Fibroblast of skin of left quadriceps (primary cell): Measurements from ENCODE around the gene MXD4.
"Not testable (repeated sequence)": the region's sequence is repeated elsewhere in the genome, so short reads cannot be mapped to it uniquely, and the experiment has no call there.

Experiments
- DNase-seq, 2 experiments: peaks; one replicate each; pipeline ENCODE4 v3.0.0-alpha.2; 2013; ENCODE audit warnings: low read depth in 2 of 2

Gene MXD4

DNA sequence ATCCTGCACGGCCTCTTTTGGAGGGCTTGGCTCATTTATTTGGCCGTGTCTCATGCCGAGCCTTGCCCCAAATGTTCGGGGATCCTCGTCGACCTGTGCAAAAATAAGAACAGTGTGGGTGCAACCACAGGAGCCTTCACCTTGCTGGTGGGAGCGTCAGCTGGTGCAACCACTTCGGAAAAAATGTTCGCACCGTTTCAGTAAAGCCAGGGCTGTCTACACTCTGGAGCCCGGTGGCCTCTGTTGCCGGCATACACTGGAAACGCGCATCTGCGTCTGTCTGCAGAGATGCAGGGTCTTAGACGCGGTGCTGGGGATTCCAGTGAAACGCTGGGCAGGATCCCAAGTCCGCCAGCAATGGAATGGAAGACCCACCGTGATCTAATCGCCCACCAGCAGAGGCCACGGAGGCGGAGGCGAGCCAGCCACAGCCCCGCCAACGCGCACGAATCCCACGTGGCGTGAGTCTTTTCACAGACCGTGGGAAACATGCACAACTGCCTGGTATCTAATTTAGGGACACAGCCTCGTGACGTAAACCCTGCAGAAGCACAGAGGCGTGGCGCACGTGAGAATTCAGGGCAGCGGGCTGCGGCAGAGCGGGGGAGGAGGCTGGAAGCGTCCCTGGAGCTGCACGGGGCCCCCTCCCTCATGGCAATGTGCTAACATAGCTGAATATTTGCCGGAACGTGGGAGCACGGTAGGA, 13.8 kb upstream of the MXD4 start:
- DNase-seq = no peak

DNA sequence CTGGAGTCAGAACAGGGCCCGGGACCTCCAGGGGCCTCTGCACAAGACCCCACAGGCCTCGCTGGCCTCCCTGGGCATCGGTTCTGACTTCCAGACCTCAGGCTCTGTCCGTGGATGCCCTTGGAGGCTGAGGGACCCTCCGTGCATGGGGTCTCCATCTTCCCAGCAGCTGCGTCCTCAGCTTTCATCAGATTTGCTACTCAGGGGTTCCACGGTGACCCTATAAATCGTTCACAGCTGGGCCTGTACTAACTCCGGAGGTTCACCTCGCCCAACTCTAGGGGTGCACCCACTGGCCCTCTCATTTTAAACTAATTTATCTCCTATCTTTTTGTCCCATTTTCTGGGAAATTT, 13.1 kb upstream of the MXD4 start:
- not testable (repeated sequence) for DNase-seq

DNA sequence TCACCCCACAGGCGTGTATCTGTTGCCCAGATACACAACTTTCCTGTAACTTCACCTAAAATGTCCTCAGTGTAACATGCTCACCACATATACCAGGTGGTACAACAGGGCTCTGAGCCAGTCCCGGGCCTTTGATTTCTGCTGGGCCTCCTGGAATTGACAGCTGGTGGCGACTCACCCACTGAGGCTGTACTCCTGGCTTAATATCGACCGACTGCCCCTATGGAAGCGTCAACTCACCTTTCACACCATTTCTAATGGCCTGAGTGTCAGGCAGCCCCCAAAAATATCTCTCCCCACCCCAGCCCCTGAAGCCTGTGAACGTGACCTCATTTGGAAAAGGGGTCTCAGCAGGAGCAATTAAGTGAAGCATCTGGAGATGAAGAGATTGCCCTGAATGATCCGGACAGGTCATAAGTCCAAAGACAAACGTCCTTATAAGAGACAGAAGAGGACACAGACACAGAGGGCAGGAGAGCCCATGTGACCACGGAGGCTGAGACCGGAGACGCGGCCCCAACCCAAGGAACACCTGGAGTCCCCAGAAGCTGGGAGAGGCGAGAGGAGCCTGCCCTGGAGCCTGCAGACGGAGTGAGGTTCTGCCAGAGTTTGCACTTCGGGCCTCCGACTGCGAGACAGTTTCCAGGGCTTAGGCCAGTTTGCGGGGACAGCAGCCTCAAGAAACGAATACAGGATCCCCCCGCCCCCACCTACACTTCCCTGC, 12.6 kb upstream of the MXD4 start:
- DNase-seq = no peak

DNA sequence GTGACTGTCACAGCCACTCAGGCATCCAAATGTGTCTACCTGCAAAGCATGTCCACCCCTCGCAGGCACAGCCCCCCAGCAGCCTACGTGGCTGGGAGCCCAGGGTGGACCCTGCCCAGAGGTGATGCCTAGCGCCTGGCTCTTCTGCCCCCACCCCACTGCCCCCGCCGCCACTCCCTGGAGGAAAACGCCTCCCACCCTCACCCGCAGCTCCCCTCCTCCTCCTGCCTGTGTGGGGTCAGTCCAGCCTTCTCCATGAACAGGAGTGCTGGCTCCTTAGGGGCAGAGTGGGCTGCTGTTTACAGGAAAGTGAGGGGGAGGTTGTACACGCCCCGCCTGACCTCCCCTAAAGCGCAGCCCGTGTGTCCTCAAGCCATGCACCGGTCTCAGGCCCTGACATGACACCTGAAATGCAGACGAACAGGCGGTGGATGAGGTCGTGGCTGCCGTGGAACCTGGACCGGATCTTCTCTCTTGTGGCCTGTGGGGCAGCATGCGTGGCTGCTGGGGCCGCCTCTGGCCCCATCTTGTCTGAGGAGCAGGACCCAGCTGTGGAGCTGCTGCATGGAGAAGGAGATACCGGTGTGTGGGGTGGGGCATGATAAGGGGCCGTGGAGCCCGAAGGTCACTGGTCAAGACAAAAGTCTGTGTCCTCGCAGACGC, 11.9 kb upstream of the MXD4 start:
- no peak for DNase-seq

DNA sequence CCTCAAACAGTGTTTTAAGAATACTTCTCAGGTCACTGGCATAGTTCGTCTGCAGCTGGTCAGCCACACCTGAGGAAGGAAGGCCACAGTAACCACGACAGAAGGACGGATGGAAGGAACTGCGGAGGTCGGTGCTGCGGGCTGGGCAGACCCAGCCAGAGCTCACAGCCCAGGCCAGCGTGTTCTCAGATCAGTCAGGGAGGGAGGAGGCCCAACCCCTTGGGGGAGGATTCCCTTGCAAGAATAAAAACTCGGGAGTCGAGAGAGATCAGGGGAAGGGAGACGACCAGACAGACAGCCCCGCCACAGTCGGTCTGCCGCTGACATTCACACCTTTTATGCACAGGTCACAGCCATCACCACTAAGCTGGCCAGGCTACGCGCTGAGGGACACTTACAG, 11.3 kb upstream of the MXD4 start:
- DNase-seq = no peak

DNA sequence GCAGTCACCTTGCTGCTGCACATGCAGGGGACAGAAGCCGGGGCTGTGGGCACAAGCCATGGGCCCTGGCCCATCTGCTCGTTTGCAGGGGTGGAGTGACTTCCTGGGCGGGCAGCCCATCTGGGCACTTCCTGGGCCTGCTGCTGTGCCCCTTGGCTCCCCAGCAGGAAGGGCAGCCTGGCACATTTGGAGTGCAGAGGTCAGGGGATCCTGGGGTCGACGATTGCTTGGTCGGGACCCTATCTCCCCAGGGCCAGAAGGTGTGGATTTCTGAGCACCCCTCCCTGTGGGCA, 10.9 kb upstream of the MXD4 start:
- DNase-seq = no peak

DNA sequence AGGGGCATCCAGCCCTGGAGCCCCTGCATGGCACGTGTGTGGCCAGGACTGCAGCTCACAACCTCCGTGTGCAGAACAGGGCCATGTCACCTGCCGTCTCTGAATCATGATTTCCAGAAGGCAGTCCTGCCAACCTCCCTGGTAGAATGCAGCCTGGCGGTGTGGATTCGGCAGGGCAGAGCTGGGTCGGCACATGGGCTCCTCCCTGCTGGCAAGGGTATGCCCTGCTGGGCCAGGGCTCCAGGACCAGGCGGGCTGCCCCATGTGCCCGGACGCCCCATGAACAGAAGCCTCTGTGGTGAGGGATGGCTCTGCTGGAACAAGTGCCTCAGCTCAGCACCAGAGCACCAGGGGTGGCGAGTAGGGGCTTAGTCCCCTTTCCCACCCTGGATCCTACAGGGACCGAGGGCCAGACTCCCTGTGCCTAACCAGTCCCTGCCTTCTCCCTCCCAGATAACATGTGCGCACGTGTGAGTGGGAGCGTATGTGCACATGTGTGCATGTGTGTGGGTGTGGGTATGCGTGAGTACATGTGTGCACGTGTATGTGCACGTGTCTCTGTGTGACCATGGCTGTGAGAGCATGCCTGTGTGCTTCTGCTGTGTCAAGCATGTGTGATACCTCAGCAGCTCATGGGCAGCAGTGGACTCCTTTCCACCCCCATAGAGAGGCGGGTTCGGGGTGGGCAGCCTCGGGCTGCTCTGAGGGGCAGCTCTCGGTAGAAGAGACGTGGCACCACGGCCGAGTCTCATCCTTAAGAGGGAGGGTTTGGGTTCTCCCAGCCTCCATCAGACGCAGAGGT, 10.3 kb upstream of the MXD4 start:
- no peak for DNase-seq

DNA sequence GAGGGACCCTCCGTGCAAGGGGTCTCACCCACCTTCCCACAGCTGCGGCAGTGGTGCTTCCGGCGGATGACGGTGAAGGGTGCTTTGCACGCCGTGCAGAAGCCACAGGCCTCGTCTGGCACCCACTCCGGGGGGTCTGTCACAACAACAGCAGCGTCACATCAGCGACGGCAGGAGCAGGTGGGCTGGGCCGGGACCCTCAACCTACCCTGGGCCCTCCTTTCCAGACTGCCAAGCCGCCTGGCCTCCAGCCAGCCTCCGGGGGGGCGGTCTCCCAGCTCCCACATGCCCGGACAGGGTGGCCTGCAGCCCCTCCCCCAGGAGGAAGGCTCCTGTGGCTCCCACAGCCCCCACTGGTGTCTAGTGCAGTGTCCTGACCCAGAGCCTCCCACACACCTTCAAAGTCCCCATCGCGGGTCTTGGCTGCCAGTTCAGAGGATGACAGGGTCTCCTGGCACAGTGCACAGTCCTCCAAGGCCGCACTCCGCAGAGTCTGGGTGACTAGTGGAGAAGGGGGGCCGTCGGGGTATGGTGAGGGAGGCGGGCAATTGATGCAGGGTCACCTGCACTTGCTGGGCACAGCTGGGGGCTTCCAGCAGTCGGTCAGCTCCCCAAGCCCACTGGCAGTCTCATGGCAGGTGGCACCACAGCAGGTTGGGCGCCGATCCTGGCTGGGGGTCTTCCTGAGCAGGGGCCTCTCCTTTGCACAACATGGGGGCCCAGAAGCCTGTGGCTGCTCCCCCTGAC, 9.5 kb upstream of the MXD4 start:
- DNase-seq = no peak

DNA sequence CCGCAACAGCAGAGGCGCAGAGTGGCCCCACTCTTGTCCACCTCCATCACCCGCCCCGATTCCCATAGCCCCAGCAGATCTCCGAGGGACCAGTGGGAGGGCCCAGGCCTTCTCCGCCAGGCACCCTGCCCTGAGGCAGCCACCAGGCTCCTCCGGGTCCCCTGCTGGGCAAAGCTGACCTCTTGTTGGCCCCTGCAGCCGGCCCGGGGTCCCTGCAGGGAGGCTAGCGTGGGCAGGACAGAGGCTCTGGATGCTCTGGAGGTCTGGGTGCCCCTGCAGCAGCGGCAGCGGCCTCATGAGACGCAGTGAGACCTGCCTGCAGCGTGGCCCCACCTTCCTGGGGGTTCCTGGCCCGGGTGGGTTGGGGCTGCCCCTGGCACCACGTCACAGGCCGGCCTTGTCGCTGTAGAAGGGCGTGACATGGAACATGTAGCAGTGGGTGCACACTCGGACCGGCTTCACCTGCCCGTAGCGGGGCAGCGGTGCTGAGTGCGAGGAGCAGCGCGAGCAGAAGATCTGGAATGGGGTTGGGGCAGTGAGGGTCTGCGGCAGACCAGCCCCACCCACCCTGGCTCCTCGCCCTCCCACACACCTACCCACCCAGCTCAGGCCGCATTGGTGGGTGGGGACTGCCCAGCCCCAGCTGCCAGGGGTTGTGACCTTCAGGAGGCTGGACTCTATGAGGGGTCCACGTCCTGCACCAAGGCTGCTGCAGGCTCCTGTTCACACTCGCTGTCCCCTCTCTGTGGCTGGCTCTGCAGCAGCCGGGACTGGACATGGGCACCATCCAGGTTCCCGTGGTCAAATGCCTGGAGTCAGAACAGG, 8.6 kb upstream of the MXD4 start:
- DNase-seq = no peak

DNA sequence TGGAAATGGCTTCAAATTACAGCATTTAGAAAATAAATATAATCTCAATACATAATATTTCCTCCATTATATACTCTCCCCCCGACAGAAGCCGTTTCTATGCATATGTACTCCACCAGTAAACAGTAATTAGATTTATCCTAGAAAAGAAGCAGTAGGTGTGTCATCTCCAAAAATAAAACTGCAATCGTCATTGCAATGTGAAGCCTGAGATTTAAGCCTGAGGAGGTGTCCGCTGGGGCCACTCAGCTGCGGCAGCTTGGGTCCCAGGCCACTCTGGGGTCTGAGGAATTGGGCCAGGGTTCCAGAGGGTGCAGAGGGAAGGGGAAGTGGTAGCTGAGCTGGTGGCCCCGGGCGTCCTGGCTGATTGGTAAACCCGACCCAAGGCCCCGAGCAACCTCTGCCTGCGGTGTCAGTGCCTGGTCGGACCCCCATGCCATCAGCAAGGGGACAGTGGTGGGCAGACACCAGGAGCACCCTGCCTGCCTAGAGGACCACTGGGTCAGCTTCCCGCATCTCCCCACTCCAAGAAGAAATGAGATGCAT, 7.8 kb upstream of the MXD4 start:
- DNase-seq = no peak

DNA sequence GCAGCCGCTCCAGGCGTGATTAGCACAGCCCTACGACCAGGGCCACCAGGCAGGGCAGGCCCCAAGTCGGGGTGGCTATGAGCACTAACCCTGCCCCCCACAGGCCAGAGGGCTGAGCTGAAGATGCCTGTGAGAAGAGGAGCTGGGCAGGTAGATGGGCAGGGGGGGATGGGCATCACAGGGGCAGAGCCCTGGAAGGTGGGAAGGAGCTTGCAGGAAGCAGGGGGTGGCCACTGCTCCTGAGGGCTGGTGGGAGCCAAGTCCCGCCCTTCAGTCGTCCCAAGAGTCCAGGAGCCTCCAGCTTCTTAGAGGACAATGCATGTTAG, 7.3 kb upstream of the MXD4 start:
- no peak for DNase-seq

DNA sequence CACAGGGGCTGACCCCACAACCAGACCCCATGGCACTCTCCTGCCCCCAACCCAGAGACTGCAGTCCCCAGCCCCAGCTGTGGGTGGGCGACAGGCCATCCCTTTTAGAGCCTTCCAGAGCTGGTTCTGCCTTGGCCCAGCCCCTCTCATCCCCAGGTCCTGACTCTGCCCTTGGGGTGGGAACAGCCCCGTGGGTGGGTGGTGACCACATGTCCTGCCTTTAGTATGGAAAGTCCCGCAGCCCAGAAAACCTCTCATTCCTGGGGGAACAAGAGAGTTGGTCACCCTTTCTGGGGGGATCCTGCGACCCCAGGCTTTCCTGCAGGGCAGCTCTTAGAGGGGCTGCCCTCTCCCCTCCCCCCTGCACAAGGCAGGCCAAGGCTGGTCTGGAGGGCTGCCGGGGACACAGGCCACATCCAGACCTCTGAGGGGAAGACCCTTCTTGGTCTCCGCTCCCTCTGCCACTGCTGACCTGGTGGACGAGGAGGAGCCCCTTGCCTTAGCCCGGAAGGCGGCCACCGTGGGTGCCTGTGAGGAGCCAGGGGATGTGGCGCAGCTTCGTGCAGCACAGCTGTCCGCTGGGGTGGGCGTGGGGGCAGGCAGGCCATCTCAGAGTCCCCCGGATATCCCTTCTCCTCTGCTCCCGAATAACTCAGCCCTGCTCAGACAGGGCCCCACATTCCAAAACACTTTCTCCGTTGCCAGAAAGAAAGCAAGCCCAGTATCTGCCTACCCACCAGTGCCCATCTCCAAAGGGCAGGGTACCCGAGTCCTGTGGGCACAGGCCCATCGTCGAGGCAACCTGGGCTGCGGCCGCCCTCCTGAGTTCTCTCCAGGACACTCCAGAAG, 6.7 kb upstream of the MXD4 start:
- DNase-seq = no peak

DNA sequence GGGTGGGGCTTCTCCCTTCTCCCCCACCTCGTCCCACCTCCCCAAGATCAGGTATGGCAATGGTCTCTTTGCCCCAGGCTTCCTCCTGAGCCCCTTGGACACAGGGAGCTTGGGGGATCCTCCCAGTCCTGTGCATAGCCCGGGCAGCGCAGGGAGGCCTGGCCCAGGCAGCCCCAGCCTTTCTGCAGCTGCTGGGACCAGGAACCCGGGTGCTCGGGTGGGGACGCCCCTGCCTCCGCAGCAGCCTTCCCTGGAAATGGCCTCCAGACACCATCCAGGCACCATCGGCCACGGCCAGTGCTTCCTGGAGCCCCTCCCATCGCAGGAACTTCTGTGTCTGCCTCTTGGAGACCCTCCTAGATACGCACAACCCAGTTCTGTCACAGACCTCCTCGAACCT, 5.9 kb upstream of the MXD4 start:
- DNase-seq = no peak

DNA sequence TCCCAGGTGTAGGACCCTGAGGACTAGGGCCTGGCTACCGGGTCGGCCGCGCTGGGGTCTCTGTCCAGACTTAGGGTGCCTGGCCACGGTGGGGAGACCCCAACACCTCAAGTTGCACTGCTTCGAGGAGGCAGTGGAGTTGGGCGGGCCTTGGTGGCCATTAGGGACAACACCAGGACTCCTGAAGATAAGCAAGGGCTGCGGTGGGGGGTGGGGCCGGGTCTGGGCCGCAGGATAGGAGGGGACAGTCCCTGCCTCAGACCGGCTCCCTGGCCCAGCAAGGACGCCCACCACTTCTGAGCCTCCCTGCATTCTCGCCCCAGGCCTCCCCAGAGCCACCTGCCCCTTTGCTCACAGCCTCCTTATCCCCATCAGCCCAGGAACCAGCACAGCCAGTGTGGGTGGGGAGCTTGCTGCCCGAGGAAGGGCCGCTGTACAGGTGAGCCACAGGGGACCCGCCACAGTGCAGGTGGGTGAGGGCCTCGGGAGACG, 5.5 kb upstream of the MXD4 start:
- no peak for DNase-seq

DNA sequence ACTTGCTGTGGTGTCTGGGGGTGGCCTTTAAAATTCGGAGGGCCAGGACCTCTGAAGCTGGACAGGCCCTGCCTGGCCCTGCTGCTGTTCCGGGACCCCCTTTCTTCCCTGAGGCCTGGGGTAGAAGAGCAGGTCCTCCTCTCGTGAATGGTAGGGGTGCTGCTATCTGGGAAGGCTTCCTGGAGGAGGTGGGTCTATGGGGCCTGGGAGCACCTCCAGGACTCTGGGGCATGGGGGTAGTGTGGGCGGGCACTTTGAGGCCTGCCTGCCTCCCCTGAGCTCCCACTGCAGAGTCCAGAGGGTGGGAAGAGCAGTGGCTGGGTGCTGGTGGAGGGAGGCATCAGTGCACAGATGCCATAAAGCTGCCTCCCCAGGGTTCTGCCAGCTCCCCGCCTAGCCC, 4.9 kb upstream of the MXD4 start:
- DNase-seq = no peak

DNA sequence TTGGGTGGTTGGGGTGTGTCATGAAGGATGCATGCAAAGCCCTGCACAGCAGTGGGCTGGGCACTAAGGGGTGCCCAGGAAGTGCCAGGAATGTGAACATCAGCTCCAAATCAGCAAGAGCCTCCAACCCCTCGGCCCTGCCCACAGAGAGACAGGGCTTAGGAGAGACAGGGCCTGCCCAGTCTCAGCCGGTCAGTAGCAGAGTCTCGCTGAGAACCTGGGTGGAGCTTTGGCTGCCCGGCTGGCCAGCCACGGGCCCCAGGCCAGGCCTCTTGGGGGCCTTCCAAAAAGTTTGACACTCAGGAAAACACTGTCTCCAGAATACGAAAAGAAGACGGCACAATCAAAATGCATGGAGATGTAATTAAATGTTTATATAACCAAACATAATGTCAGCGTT, 4.3 kb upstream of the MXD4 start:
- DNase-seq = no peak

DNA sequence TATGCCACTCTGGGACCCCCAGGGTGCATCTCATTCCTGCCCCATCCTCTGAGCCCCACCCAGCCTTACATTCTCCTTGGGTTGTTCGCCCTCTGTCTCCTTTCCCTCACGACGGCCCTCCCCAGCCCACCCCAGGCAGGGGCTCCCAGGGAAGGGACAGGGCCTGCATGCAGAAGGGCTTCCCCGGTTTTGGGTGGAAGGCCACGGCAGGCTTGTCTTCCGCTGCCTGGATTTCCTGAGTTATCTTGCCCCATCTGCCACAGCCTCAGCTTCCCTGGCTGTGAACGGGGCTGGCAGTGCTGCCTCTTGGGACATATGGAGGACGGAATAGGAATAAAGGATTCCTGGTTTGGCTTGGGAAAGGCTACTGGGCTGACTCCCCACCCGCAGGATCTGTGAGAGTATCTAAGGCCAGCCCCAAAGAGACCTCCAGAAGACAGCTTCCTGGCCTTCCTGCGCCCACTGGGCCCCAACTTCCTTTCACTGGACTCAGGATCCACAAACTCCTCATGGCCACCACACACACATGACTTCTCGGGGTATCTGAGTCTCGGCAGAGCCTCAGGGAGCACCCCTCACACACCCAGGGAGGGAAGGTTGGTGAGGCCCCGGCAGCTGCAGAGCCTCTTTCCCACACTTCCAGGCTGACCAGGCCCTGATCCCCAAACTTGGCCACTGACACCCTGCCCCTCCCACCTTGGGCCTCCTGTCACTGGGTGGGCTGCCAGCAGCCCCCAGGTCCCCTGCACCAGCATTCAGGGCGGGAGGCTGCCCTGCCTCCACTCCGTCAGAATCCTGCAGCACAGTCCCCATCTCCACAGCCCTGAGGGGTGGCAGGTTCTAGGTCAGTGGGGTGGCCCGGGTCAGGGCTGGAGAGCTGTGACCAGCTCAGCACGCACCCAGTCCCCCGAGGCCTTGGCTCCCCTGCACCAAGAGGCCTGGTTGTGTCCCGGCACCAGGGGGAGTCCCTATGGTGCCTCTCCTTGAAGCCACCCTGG, 3.5 kb upstream of the MXD4 start:
- no peak for DNase-seq

DNA sequence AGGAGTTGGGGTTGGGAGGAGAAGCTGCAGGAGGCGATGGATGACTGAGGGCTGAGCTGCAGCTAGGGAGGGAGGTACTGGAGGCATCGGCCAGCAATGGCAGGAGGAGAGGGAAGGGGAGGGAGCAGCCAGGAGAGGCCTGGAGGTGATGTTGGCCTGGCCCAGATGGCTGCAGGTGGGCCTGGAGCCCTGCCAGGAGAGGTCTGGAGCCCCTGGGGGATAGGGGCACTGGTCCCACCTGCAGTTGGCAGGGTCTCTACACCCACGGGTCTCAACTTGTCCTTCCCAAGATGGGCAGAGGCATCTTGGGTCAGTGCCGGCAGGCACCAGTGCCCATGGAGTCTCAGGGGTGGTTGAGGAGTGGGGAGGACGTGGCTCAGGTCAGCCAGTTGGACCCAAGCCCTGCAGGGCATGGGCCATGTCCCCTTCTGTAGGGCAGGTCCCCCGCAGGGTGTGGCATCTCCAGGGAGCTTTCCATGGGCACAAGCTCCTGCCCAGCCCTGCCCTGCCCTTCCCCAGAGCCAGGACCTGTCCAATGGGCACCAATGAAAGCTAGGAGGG, 2.7 kb upstream of the MXD4 start:
- DNase-seq = no peak
